ENCODE data around the gene PITX1. TPM values are rescaled to one million over a fixed set of nuclear protein-coding genes. Genes with fewer than 3 reads are reported as not detected.

Gene PITX1
- total and polyA plus RNA-seq, 2 donors (not counting 3 experiments of a cell fraction or from before 2014, with no cell fraction given): 0.48 to 6.0 TPM

- Histone ChIP-seq H3K79me2 (ENCODE audit: control insufficient read depth, insufficient read depth, low read length) (no peaks in the 10 kb centered on the region), H4K20me1 (replicated peaks; ENCODE audit: control insufficient read depth, extremely low read depth, insufficient read depth, low read length) (no peaks in the 10 kb centered on the region), H2AFZ (ENCODE audit: low read depth, low read length) (no peak overlapping the region), H3K27me3 (ENCODE audit: control insufficient read depth in 2 of 2, insufficient read depth in 2 of 2, low read length in 2 of 2) (peaks cover 89 to 94% of the 10 kb centered on the region in 2 experiments), H3K4me3 (replicated peaks in 1 of 3; ENCODE audit: insufficient read depth in 1 of 3, low read depth in 1 of 3, low read length in 3 of 3) (no peak overlapping the region), H3K9me1 (replicated peaks; ENCODE audit: control insufficient read depth, extremely low read depth, insufficient read depth, low read length) (no peaks in the 10 kb centered on the region), H3K4me2 (ENCODE audit: insufficient read depth, low read length) (no peak overlapping the region), H3K9ac (replicated peaks; ENCODE audit: extremely low read depth, insufficient read depth, low read length) (no peak overlapping the region), H3K9me3 (replicated peaks; ENCODE audit: control insufficient read depth, insufficient read depth, low read length) (no peaks in the 10 kb centered on the region), H3K36me3 (ENCODE audit: control insufficient read depth in 2 of 2, extremely low read depth in 1 of 2, insufficient read depth in 2 of 2, low read length in 2 of 2) (no peaks in the 10 kb centered on the region), H3K4me1 (ENCODE audit: control insufficient read depth, extremely low read depth, insufficient read depth, low read length) (no peaks in the 10 kb centered on the region), H3K27ac (ENCODE audit: insufficient read depth, low read depth, low read length) (no peak overlapping the region)
- FAIRE-seq (no peak), DNase-seq (ENCODE audit: low read depth, low spot score) (no peak)
- no TSS peak for BruUV-seq (replicated peaks)
- CTCF ChIA-PET: interaction anchor here (1.0 to 1.2 kb wide), 2 partner anchors 9 to 13 kb away, joined by 3 to 4 read pairs; no protein-coding TSS in a partner anchor
- TF ChIP-seq EZH2 (IDR thresholded peaks at IDR 0.05; ENCODE audit: borderline replicate concordance, low read depth, low read length, severe bottlenecking): peak; percentile 76
- no peak for TF ChIP-seq MYC (IDR thresholded peaks at IDR 0.05; ENCODE audit: low read depth, low read length)
- intact Hi-C loops (cut with micrococcal nuclease): loop anchor here (5.0 kb wide), 1 partner anchor 153 kb away; no protein-coding TSS in a partner anchor
- POLR2A ChIA-PET: no interaction called here
- dilution Hi-C loops (cut with MboI; ENCODE audit: extremely low pct_ligation_motif_present, low sequenced_read_pairs): no loop called here
Observed at GRCh38 chr5:135039271-135040033, 5.4 kb upstream of the PITX1 start.

GRCh38 chr5:135038813-135039270 lies 4.8 kb upstream of the PITX1 start:
- FAIRE-seq (no peak), DNase-seq (ENCODE audit: low read depth, low spot score) (no peak)
- Histone ChIP-seq H3K9ac (replicated peaks; ENCODE audit: extremely low read depth, insufficient read depth, low read length) (no peak overlapping the region), H2AFZ (ENCODE audit: low read depth, low read length) (no peak overlapping the region), H3K4me2 (ENCODE audit: insufficient read depth, low read length) (no peak overlapping the region), H3K9me1 (replicated peaks; ENCODE audit: control insufficient read depth, extremely low read depth, insufficient read depth, low read length) (no peaks in the 10 kb centered on the region), H3K9me3 (replicated peaks; ENCODE audit: control insufficient read depth, insufficient read depth, low read length) (no peaks in the 10 kb centered on the region), H3K4me1 (ENCODE audit: control insufficient read depth, extremely low read depth, insufficient read depth, low read length) (no peaks in the 10 kb centered on the region), H3K27ac (ENCODE audit: insufficient read depth, low read depth, low read length) (no peak overlapping the region), H3K79me2 (ENCODE audit: control insufficient read depth, insufficient read depth, low read length) (no peaks in the 10 kb centered on the region), H3K4me3 (replicated peaks in 1 of 3; ENCODE audit: insufficient read depth in 1 of 3, low read depth in 1 of 3, low read length in 3 of 3) (no peak overlapping the region), H3K27me3 (ENCODE audit: control insufficient read depth in 2 of 2, insufficient read depth in 2 of 2, low read length in 2 of 2) (peaks cover 90 to 93% of the 10 kb centered on the region in 2 experiments), H4K20me1 (replicated peaks; ENCODE audit: control insufficient read depth, extremely low read depth, insufficient read depth, low read length) (no peaks in the 10 kb centered on the region), H3K36me3 (ENCODE audit: control insufficient read depth in 2 of 2, extremely low read depth in 1 of 2, insufficient read depth in 2 of 2, low read length in 2 of 2) (no peaks in the 10 kb centered on the region)
- no TSS peak for BruUV-seq (replicated peaks)
- ChIA-PET POLR2A (no interaction called here), CTCF (interaction anchor here (1.0 to 1.2 kb wide), 2 partner anchors 8 to 14 kb away, joined by 3 to 4 read pairs; no protein-coding TSS in a partner anchor)
- dilution Hi-C loops (cut with MboI; ENCODE audit: extremely low pct_ligation_motif_present, low sequenced_read_pairs) (no loop called here), intact Hi-C loops (cut with micrococcal nuclease) (no loop called here)
- TF ChIP-seq MYC (IDR thresholded peaks at IDR 0.05; ENCODE audit: low read depth, low read length) (no peak), POLR2AphosphoS5 (IDR thresholded peaks at IDR 0.05; ENCODE audit: insufficient read depth, low read depth, low read length) (no peak), JUN (IDR thresholded peaks at IDR 0.05; ENCODE audit: borderline replicate concordance, insufficient read depth, insufficient read length, low read depth) (no peak), GATA2 (IDR thresholded peaks at IDR 0.05; ENCODE audit: insufficient read depth, insufficient read length, low read depth, low read length) (no peak), FOS (IDR thresholded peaks at IDR 0.05; ENCODE audit: borderline replicate concordance, insufficient read depth, low read length) (no peak), EZH2 (IDR thresholded peaks at IDR 0.05; ENCODE audit: borderline replicate concordance, low read depth, low read length, severe bottlenecking) (peak; percentile 90), MAX (IDR thresholded peaks at IDR 0.05; ENCODE audit: insufficient read depth, insufficient read length) (no peak)
